NCI-H146 treated with DMSO at 0.1 percent for 48 hours (cell line): ENCODE data around the gene P2RY8.
"Not testable (repeated sequence)": the region's sequence is repeated elsewhere in the genome, so short reads cannot be mapped to it uniquely, and the experiment has no call there.

ENCODE experiments used
- DNase-seq: peaks from one replicate; lab custom pipeline; 2025; ENCODE audit not compliant: unreplicated experiment; lab: John Stamatoyannopoulos, UW

Gene P2RY8

DNA sequence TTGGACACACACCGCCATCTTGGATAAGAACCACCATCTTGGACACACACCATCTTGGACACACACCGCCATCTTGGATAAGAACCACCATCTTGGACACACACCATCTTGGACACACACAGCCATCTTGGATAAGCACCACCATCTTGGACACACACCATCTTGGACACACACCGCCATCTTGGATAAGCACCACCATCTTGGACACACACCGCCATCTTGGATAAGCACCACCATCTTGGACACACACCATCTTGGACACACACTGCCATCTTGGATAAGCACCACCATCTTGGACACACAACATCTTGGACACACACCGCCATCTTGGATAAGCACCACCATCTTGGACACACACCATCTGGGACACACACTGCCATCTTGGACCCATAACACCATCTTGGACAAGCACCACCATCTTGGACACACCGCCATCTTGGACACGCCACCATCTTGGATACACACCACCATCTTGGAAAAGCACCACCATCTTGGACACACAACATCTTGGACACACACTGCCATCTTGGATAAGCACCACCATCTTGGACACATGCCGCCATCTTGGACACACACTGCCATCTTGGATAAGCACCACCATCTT is 88.9 kb downstream of the P2RY8 start:
- DNase-seq = not testable (repeated sequence)

DNA sequence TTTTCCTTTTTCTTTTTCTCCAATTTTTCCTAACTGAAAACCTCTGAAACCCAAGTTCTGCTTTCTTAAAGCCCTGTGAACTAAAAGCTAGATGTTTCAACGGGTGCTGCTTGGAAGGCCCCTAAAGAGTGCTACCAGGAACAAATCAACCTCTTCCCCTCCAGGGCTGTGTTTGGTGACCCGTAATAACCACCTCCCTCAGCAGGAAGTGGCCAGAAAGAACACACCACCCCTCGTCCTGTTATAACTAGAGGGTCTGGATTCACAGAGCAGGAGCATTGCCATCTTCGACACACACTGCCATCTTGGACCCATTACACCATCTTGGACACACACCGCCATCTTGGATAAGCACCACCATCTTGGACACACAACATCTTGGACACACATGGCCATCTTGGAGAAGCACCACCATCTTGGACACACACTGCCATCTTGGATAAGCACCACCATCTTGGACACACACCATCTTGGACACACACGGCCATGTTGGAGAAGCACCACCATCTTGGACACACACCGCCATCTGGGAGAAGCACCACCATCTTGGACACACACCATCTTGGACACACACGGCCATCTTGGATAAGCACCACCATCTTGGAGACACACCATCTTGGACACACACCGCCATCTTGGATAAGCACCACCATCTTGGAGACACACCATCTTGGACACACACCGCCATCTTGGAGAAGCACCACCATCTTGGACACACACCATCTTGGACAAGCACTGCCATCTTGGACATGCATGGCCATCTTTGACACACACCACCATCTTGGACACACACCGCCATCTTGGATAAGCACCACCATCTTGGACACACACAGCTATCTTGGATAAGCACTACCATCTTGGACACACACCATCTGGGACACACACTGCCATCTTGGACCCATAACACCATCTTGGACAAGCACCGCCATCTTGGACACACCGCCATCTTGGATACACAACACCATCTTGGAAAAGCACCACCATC is 89.7 kb downstream of the P2RY8 start:
- not testable (repeated sequence) for DNase-seq

GRCh38 chrX:1444561-1445500 is 92.2 kb downstream of the P2RY8 start:
- DNase-seq = no peak

DNA sequence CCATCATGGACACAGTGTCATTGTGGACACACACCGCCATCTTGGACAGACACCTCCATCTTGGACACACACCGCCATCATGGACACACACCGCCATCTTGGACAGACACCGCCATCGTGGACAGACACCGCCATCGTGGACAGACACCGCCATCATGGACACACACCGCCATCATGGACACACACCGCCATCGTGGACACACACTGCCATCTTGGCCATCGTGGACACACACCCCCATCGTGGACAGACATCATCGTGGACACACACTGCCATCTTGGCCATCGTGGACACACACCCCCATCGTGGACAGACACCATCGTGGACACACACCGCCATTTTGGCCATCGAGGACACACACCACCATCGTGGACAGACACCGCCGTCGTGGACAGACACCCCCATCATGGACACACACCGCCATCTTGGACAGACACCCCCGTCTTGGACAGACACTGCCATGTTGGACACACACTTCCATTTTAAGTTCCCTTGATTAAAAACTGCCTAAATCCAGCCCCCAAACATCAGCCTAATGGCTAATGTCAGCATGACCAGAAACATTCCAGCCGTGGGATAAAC is 93.4 kb downstream of the P2RY8 start:
- no peak for DNase-seq

DNA sequence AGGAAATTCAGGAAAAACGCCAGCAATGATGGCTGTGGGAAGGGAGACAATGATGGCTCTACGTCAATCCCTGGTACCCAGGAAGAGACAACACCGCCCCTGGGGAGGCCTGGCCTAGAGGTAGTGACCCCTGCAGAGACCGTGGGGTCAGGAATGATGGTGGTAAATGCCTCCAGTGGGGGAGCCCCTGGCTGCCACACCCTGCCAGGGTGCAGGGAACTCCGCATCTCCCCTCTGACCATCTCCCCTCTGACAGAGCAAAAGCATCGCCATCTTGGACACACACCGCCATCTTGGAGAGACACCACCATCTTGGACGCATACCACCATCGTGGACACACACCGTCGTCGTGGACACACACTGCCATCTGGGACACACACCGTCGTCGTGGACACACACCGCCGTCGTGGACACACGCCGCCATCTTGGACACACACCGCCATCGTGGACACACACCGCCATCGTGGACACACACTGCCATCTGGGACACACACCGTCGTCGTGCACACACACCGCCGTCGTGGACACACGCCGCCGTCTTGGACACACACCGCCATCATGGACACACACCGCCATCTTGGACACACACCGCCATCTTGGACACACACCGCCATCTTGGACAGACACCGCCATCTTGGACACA is 94.1 kb downstream of the P2RY8 start:
- no peak for DNase-seq

- DNase-seq = no peak
These were observed 94.8 kb downstream of the P2RY8 start for GRCh38 chrX:1442016-1442665.

DNA sequence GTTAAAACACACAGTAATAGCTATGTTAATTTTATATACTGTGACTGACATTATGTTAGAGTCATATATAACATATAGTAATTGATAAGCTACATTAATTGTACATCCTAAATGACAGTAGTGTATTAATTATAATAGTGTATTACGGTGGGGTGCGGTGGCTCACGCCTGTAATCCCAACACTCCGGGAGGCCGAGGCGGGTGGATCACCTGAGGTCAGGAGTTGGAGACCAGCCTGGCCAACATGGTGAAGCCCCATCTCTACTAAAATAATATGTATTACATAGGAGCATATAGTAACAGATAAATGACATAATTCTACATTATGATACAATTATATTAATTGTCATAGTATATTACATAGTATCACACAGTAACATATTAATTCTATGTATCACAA is 96.5 kb downstream of the P2RY8 start:
- DNase-seq = no peak

DNA sequence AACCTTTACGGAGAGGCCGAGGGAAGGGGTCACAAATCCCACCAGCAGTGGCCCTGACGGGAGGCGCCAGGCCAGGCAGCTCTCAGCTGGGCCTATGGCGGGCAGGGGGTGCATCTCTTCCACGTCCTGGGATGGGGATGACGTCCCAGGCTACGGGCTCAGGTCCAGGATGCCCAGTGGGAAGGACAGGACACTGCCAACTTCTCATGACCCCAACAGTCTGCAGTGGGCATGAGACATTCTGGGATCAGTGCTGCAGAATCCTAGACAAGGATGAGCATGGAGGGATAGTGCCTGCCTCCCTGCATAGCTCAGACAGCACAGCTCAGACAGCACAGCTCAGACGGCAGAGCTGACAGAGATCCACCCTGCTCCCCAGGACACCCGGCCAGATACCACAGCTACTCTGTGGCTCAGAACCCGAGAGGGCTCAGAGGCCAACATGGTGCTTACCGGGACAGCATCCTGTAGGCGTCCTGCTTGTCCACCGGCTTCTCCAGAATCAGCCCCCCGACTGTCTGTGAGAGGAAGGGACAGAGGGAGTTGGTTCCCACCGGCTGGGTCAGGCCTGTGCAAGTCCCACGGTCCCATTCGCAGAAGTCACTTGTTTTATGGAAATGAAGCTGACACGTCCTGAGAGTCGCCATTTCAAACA is 101.6 kb downstream of the P2RY8 start:
- no peak for DNase-seq

GRCh38 chrX:1434871-1435240 is 102.1 kb downstream of the P2RY8 start:
- no peak for DNase-seq

GRCh38 chrX:1433646-1434357 is 103.2 kb downstream of the P2RY8 start:
- no peak for DNase-seq

- DNase-seq = no peak
These were observed 106.5 kb downstream of the P2RY8 start for GRCh38 chrX:1430451-1430850.

DNA sequence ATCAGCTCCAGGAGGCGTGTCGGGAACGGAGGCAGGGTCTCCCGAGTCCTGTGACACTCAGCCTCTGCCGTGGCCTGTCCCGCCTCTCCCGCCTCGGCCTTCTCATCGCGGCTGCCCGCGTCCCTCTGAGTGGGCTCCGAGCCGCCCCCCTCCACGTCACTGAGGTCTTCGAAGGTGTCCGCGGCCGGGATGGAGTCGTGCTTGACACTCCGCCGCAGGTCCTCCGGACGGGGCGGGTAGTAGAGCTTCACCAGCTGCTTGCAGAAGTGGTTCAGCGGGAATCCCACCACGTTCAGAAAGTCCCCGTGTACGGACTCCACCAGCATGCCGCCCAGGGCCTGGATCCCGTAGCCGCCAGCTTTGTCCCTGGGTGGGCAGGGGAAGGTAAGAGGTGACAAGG is 109.2 kb downstream of the P2RY8 start:
- no peak for DNase-seq

- not testable (repeated sequence) for DNase-seq
These were observed 110.7 kb downstream of the P2RY8 start for GRCh38 chrX:1426321-1426720.

DNA sequence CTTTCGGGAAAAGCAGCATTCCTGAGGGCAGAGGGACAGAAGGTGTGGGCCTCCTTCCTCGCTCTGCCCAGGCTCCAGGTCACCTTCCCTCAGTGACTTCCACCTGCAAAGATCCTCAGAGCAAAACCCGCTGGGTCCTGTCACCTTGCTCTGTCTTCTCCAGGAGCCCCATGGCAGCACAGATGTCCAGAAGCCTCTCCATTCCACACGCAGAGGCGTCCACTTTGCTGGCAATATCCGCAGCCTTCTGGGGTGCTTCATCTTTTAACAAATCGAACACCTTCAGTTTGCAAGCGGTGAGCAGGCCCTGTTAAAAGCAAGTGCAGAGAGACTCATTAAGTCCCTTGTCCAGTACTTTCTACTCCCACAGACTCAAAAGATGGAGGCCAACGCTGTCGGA is 111.6 kb downstream of the P2RY8 start:
- no peak for DNase-seq

- no peak for DNase-seq
These were observed 112.7 kb downstream of the P2RY8 start for GRCh38 chrX:1424147-1424851.

DNA sequence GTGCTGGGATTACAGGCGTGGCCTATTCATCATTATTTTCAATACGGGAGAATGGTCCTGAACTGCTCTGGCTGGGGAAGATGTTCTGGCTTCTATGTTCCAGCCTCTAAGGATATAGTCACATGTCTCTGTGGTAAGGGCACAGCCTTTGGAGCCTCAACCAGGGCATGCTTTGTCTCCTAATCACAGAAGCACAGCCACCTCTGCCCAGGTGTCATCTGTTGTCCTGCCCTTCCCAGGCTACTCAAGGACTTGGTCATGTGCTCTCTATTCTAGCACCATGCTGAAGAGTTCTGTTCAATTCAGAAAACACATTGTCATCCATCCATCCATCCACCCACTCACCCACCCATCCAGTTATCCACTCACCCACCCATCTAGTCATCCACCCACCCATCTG is 113.8 kb downstream of the P2RY8 start:
- DNase-seq = no peak

- DNase-seq = no peak
These were observed 114.9 kb downstream of the P2RY8 start for GRCh38 chrX:1422135-1422465.

- DNase-seq = no peak
These were observed 115.4 kb downstream of the P2RY8 start for GRCh38 chrX:1421433-1422134.
